Ovary (tissue), 9 donors: Measurements from ENCODE around the gene DHDH. TPM values are rescaled to one million over a fixed set of nuclear protein-coding genes. Genes with fewer than 3 reads are reported as not detected.

Source experiments
- DNase-seq, 5 donors: peaks; one replicate each; pipeline ENCODE4 v3.0.0-alpha.2; 2019 to 2020
- H3K27ac ChIP-seq, 2 donors: fragments of 200-600 bp; one replicate each; pipeline versions ENCODE4 v1.5.1 to v1.8.0; 2019 to 2022
- H3K27me3 ChIP-seq: fragments of 200-600 bp; one replicate; pipeline ENCODE4 v1.8.0; 2022
- H3K36me3 ChIP-seq: fragments of 200-600 bp; sonication (generic); one replicate; pipeline ENCODE4 v1.5.1; 2019
- H3K4me1 ChIP-seq: one replicate; pipeline ENCODE4 v1.8.1; 2013; ENCODE audit warnings: mild to moderate bottlenecking, moderate library complexity; ENCODE audit not compliant: insufficient read depth
- H3K4me3 ChIP-seq: fragments of 200-600 bp; sonication (generic); one replicate; pipeline ENCODE4 v1.5.1; 2017
- H3K9me3 ChIP-seq, 2 donors: fragments of 200-600 bp in 1 of 2; sonication (generic) in 1 of 2; one replicate each; pipeline versions ENCODE4 v1.5.1 to v1.8.1; 2013 to 2019; ENCODE audit warnings: mild to moderate bottlenecking in 1 of 2, moderate library complexity in 1 of 2
- EP300 ChIP-seq: sonication (generic); formaldehyde crosslinking; IDR thresholded peaks from one replicate; pipeline ENCODE4 v1.6.1; 2017; ENCODE audit warnings: antibody characterized with exemption
- POLR2A ChIP-seq: fragments of 450-650 bp; IDR thresholded peaks from one replicate; pipeline ENCODE4 v1.6.1; 2017; ENCODE audit warnings: antibody characterized with exemption, mild to moderate bottlenecking, moderate library complexity
- WGBS, 3 donors: extraction: QIAGEN DNeasy Blood & Tissue Kit in 1 of 3; methylation state at CpG; one replicate each; pipeline versions ENCODE4 v1.1.5 to v1.1.7; 2013 to 2017; 5-methylcytosine and 5-hydroxymethylcytosine counted together
- intact Hi-C, 4 donors: fragments of 100-400 bp; cut with DNase I; formaldehyde crosslinking; loops; one replicate each; pipeline versions ENCODE4 v1.11.0 to v1.15.1; 2022 to 2023
- polyA plus RNA-seq, 2 donors: library from polyadenylated mRNA; stranded (reverse); fragments of 200-250 nt in 1 of 2; fragments of 350-450 nt in 1 of 2; fragmentation: Illumina TruSeq in 1 of 2; extraction: RNeasy Lipid Tissue Mini Kit (QIAGEN cat#74804) in 1 of 2; gene quantifications; one replicate each; pipeline ENCODE4 v1.2.3, GENCODE V29; 2013 to 2014
- total RNA-seq, 7 donors: library from RNA; depleted of rRNA in 2 of 7; stranded (reverse); fragments of >200 nt in 2 of 7; fragmentation: NEBNext Ultra II Directional in 3 of 7; extraction: Animal tissue kit (Norgen Biotek cat#: 25700) in 3 of 7; gene quantifications; one replicate each; pipeline versions ENCODE4 v1.1.0 to v1.2.4, GENCODE V29; 2016 to 2023
- TF ChIP-seq, protein P1 (sequence below), 3 donors: fragments of 450-650 bp in 2 of 3; fragments of 200-600 bp in 1 of 3; IDR thresholded peaks; one replicate each; pipeline versions ENCODE4 v1.5.1 to v1.8.0; 2016 to 2022; ENCODE audit warnings: antibody characterized with exemption in 3 of 3, mild to moderate bottlenecking in 1 of 3
- donor health status: DM: no; HTN: no; CAD: no; lungs with moderate emphysema.
- donor health status: DM: no; HTN: no; CAD: no.
- donor health status: Bipolar disorder and iron deficiency.
- donor health status: DM: yes; HTN: yes; CAD: no.
- donor health status: DM: no; HTN: no; CAD: no.
- donor health status: DM: yes; HTN: yes; CAD: no.

Gene DHDH
- total and polyA plus RNA-seq, 9 donors: 0.28 to 0.78 (median 0.67) TPM; not detected in 4

DNA sequence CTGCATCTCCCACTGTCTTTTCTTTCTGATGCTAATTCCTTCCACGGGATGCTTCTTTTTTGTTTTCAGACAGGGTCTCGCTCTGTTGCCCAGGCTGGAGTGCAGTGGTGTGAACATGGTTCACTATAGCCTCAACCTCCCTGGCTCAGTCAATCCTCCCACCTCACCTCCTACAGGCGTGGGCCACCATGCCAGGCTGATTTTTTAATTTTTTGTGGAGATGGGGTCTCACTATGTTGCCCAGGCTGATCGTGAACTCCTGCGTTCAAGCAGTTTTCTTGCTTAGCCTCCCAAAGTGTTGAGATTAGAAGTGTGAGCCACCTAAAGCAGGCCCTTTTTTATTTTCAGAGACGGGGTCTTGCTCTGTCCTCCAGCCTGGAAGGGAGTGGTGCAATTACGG lies 54.8 kb downstream of the DHDH start:
- peaks cover 12% of the 10 kb centered on the region for H3K4me1 ChIP-seq
- 91 to 97% (median 94%) methylated on average over 7 of the region's 7 CpGs for WGBS, 3 donors
- no peaks in the 10 kb centered on the region for H3K36me3 ChIP-seq
- TF ChIP-seq, protein P1, sequence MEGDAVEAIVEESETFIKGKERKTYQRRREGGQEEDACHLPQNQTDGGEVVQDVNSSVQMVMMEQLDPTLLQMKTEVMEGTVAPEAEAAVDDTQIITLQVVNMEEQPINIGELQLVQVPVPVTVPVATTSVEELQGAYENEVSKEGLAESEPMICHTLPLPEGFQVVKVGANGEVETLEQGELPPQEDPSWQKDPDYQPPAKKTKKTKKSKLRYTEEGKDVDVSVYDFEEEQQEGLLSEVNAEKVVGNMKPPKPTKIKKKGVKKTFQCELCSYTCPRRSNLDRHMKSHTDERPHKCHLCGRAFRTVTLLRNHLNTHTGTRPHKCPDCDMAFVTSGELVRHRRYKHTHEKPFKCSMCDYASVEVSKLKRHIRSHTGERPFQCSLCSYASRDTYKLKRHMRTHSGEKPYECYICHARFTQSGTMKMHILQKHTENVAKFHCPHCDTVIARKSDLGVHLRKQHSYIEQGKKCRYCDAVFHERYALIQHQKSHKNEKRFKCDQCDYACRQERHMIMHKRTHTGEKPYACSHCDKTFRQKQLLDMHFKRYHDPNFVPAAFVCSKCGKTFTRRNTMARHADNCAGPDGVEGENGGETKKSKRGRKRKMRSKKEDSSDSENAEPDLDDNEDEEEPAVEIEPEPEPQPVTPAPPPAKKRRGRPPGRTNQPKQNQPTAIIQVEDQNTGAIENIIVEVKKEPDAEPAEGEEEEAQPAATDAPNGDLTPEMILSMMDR (IDR thresholded peaks at IDR 0.05): no peak
- TF ChIP-seq POLR2A: no peak
- TF ChIP-seq EP300: no peak
- no peaks in the 10 kb centered on the region for H3K27me3 ChIP-seq
- no peak overlapping the region for H3K4me3 ChIP-seq
- no peak for DNase-seq
- intact Hi-C loops: no loop called here
- no peaks in the 10 kb centered on the region for H3K9me3 ChIP-seq
- H3K27ac ChIP-seq: no peak overlapping the region

DNA sequence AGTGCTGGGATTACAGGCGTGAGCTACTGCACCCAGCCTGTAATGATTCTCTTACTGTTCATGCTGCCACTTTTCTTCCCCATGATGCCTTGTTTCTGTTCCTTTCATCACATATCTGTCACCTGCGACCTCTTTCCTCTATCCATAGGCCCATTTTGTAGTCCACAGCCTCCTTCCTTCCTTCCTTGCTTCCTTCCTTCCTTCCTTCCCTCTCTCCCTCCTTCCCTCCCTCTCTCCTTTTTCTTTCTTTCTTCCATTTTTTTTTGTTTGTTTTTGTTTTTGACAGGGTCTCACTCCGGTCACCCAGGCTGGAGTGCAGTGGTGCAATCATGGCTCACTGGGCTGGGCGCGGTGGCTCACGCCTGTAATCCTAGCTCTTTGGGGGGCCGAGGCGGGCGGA lies 55.4 kb downstream of the DHDH start:
- no peaks in the 10 kb centered on the region for H3K36me3 ChIP-seq
- no peak for DNase-seq
- TF ChIP-seq POLR2A: no peak
- no peak for TF ChIP-seq EP300
- TF ChIP-seq, protein P1 (IDR thresholded peaks at IDR 0.05): no peak

DNA sequence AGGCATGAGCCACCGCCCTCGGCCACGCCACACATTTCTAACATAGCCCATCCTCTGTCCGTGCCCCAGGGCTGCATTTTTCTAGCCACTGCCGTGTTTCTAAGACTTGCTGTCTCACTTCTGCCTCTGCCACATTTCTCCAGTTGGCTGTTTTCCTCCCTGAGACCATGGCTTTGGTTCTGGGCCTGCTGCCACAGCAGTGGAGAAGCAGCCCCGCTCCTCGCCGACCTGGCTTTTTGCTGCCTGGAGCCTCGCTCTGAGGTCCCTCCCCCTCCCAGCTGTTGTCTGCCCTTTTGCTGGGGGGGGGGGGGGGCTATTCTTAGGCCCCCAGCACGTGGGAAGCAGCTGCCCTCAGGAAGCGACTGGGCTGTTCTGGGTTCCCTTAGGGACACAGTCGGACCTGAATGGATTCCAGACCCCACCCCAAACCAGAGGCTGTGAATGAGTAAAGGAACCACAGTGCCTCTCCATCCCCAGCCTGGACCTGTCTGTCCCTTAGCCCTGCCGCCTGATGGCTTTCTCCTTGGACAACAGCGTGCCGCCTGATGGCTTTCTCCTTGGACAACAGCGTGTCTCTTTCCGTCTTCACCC lies 56.3 kb downstream of the DHDH start:
- H3K9me3 ChIP-seq: no peaks in the 10 kb centered on the region
- WGBS, 3 donors: 61 to 66% (median 65%) methylated on average over 17 of the region's 17 CpGs
- no peak for DNase-seq
- no peaks in the 10 kb centered on the region for H3K27me3 ChIP-seq
- H3K4me3 ChIP-seq: no peak overlapping the region
- TF ChIP-seq EP300 (no peak), POLR2A (no peak)
- TF ChIP-seq, protein P1 (IDR thresholded peaks at IDR 0.05): no peak
- H3K36me3 ChIP-seq: no peaks in the 10 kb centered on the region
- intact Hi-C loops: no loop called here
- no peak overlapping the region for H3K27ac ChIP-seq
- H3K4me1 ChIP-seq: peaks cover 14% of the 10 kb centered on the region

More for the DNA sequence above, 55.4 kb downstream of the DHDH start:
- peaks cover 12% of the 10 kb centered on the region for H3K4me1 ChIP-seq
- no peak overlapping the region for H3K4me3 ChIP-seq
- H3K9me3 ChIP-seq: no peaks in the 10 kb centered on the region
- H3K27ac ChIP-seq: no peak overlapping the region
- no peaks in the 10 kb centered on the region for H3K27me3 ChIP-seq
- intact Hi-C loops: no loop called here
- 89 to 95% (median 94%) methylated on average over 9 of the region's 9 CpGs for WGBS, 3 donors

DNA sequence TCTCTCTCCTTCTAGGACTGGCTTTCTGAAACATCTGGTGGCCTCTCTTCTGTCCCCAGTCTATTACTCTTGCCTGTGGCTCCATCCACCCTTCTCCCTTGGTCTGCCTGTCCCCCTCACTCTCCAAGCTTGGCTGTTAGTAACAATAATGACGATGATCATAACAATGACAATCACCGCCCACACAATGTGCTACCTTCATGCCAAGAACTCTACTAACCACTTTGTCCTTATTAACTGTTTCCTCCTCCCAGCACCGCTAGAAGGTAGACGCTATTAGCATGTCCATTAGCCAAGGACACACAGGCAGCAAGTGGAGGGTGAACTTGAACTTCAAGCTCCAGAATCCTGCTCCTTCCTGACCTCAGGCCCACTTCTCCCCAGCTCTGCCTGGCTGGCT lies 56.9 kb downstream of the DHDH start:
- WGBS, 3 donors: 55 to 59% (median 57%) methylated on average over 4 of the region's 4 CpGs
- Histone ChIP-seq H3K27me3 (no peaks in the 10 kb centered on the region), H3K9me3 (no peaks in the 10 kb centered on the region), H3K4me1 (peaks cover 16% of the 10 kb centered on the region), H3K27ac (no peak overlapping the region), H3K36me3 (no peaks in the 10 kb centered on the region), H3K4me3 (no peak overlapping the region)
- no peak for TF ChIP-seq POLR2A
- TF ChIP-seq EP300: no peak
- TF ChIP-seq, protein P1 (IDR thresholded peaks at IDR 0.05): no peak
- no peak for DNase-seq
- intact Hi-C loops: no loop called here
